ENCODE data around the gene BAIAP3. TPM values are rescaled to one million over a fixed set of nuclear protein-coding genes. Genes with fewer than 3 reads are reported as not detected.

The BAIAP3 gene
- total RNA-seq, 1 experiment from 2014 or later: 44.7 TPM

- CTCF ChIA-PET: no interaction called here
Measured at GRCh38 chr16:1375741-1376410, 42.4 kb downstream of the BAIAP3 start.

More at GRCh38 chr16:1375741-1376410, 42.4 kb downstream of the BAIAP3 start:
- no peak for DNase-seq (ENCODE audit: low read depth, low spot score)
- no peaks in the 10 kb centered on the region for H3K9me2 ChIP-seq (ENCODE audit: insufficient read depth)
- RAD21 ChIA-PET (ENCODE audit: low non-redundant PET in 1 of 2, low total read pairs in 2 of 2, uncharacterized antibody in 2 of 2, unreplicated experiment in 2 of 2): no interaction called here
- TF ChIP-seq, protein P1, sequence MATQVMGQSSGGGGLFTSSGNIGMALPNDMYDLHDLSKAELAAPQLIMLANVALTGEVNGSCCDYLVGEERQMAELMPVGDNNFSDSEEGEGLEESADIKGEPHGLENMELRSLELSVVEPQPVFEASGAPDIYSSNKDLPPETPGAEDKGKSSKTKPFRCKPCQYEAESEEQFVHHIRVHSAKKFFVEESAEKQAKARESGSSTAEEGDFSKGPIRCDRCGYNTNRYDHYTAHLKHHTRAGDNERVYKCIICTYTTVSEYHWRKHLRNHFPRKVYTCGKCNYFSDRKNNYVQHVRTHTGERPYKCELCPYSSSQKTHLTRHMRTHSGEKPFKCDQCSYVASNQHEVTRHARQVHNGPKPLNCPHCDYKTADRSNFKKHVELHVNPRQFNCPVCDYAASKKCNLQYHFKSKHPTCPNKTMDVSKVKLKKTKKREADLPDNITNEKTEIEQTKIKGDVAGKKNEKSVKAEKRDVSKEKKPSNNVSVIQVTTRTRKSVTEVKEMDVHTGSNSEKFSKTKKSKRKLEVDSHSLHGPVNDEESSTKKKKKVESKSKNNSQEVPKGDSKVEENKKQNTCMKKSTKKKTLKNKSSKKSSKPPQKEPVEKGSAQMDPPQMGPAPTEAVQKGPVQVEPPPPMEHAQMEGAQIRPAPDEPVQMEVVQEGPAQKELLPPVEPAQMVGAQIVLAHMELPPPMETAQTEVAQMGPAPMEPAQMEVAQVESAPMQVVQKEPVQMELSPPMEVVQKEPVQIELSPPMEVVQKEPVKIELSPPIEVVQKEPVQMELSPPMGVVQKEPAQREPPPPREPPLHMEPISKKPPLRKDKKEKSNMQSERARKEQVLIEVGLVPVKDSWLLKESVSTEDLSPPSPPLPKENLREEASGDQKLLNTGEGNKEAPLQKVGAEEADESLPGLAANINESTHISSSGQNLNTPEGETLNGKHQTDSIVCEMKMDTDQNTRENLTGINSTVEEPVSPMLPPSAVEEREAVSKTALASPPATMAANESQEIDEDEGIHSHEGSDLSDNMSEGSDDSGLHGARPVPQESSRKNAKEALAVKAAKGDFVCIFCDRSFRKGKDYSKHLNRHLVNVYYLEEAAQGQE (IDR thresholded peaks at IDR 0.05; ENCODE audit: low read depth): no peak
- no peak for TF ChIP-seq RAD21 (IDR thresholded peaks at IDR 0.05; ENCODE audit: low read depth)
- no peak for TF ChIP-seq YY1 (IDR thresholded peaks at IDR 0.05; ENCODE audit: extremely low read depth, insufficient replicate concordance, low read depth, low read length)
- TF ChIP-seq CEBPB (IDR thresholded peaks at IDR 0.05; ENCODE audit: low read depth): no peak
- TF ChIP-seq SP1 (IDR thresholded peaks at IDR 0.05; ENCODE audit: low read depth): no peak
- no peak for TF ChIP-seq EGR1 (IDR thresholded peaks at IDR 0.05; ENCODE audit: low read depth)
- no peak for TF ChIP-seq ZFX (IDR thresholded peaks at IDR 0.05)
- TF ChIP-seq ZNF274 (IDR thresholded peaks at IDR 0.05; ENCODE audit: low read depth, low read length): no peak
- no peak for TF ChIP-seq EZH2 (IDR thresholded peaks at IDR 0.05)
- TF ChIP-seq TCF7L2 (IDR thresholded peaks at IDR 0.05; ENCODE audit: borderline replicate concordance, extremely low read depth, insufficient read depth, insufficient read length): no peak
- TF ChIP-seq ELF1 (IDR thresholded peaks at IDR 0.05; ENCODE audit: borderline replicate concordance, low read depth): no peak
- no peak for TF ChIP-seq EZH2phosphoT487 (IDR thresholded peaks at IDR 0.05; ENCODE audit: borderline replicate concordance)
- TF ChIP-seq POLR2AphosphoS5 (IDR thresholded peaks at IDR 0.05; ENCODE audit: low read depth, low read length): no peak
- peaks cover 0 to 7% of the 10 kb centered on the region in 2 experiments; a peak in 1 of 4 replicates for H3K36me3 ChIP-seq (ENCODE audit: control insufficient read depth in 1 of 2, insufficient read depth in 2 of 2, low read length in 2 of 2)
- no peaks in the 10 kb centered on the region for H3K9me3 ChIP-seq (ENCODE audit: control insufficient read depth in 1 of 2, insufficient read depth in 1 of 2, low read depth in 1 of 2, low read length in 2 of 2)
- no peak for ATAC-seq
- H3K4me1 ChIP-seq (ENCODE audit: control insufficient read depth in 1 of 2, insufficient read depth in 2 of 2, low read length in 2 of 2): peaks cover 12 to 19% of the 10 kb centered on the region in 2 experiments
- no peaks in the 10 kb centered on the region for H3K27me3 ChIP-seq (ENCODE audit: insufficient read depth, low read length)
- intact Hi-C loops (cut with micrococcal nuclease): no loop called here
- no peak overlapping the region for H3K27ac ChIP-seq (ENCODE audit: low read depth, low read length)
- no peak overlapping the region for H3K4me3 ChIP-seq (replicated peaks in 1 of 2; ENCODE audit: low read depth in 1 of 2, low read length in 2 of 2)
- no TSS peak for BruUV-seq (replicated peaks)
- H3K9ac ChIP-seq (ENCODE audit: low read length): no peak overlapping the region
- POLR2A ChIA-PET: interaction anchor here (0.6 kb wide), 1 partner anchor 33 kb away, joined by 4 read pairs; no protein-coding TSS in a partner anchor
- H3K79me2 ChIP-seq (ENCODE audit: insufficient read depth, low read length): peaks cover 34% of the 10 kb centered on the region
- H3K4me2 ChIP-seq (ENCODE audit: low read length): no peak overlapping the region
- H4K20me1 ChIP-seq (ENCODE audit: insufficient read depth): no peaks in the 10 kb centered on the region
- H2AFZ ChIP-seq (ENCODE audit: low read depth, low read length, poor library complexity, severe bottlenecking): no peak overlapping the region
